ENCODE results near the gene ENOX1. TPM values are rescaled to one million over a fixed set of nuclear protein-coding genes. Genes with fewer than 3 reads are reported as not detected.
A peak's percentile ranks its signal among the peaks of the same experiment; 100 is the strongest.

ENOX1 gene
- polyA plus RNA-seq, 1 donor (not counting 4 experiments of a cell fraction or from before 2014, with no cell fraction given) = 1.1 TPM

DNA sequence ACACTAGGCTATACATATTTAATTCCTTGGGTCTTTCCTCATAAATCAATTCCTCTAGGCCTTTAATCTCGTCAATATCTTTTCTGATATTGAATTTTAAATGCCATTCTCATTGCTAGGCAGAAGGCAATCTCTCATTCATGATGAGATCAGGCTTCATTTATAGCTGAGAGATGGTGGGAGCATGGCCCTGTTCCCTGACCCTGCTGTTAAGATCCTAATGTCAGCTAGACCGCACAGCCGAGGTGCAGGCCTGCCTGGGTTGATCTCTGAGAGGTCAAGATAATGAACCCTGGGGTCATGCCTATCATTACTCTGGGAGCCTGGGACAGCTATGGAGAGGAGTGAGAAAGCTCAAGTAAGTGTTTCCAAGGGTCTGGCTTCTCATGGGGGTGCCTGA, 509.6 kb downstream of the ENOX1 start:
- TF ChIP-seq EZH2 (IDR thresholded peaks at IDR 0.05; ENCODE audit: low read length) = no peak
- TF ChIP-seq, protein P1, sequence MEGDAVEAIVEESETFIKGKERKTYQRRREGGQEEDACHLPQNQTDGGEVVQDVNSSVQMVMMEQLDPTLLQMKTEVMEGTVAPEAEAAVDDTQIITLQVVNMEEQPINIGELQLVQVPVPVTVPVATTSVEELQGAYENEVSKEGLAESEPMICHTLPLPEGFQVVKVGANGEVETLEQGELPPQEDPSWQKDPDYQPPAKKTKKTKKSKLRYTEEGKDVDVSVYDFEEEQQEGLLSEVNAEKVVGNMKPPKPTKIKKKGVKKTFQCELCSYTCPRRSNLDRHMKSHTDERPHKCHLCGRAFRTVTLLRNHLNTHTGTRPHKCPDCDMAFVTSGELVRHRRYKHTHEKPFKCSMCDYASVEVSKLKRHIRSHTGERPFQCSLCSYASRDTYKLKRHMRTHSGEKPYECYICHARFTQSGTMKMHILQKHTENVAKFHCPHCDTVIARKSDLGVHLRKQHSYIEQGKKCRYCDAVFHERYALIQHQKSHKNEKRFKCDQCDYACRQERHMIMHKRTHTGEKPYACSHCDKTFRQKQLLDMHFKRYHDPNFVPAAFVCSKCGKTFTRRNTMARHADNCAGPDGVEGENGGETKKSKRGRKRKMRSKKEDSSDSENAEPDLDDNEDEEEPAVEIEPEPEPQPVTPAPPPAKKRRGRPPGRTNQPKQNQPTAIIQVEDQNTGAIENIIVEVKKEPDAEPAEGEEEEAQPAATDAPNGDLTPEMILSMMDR (optimal IDR thresholded peaks at IDR 0.05 in 1 of 3, IDR thresholded peaks at IDR 0.05 in 1 of 3, conservative IDR thresholded peaks at IDR 0.05 in 1 of 3; ENCODE audit: extremely low read depth in 1 of 3, insufficient read depth in 2 of 3, low read length in 3 of 3) = no peak
- dilution Hi-C loops (cut with MboI; ENCODE audit: extremely low pct_ligation_motif_present, low sequenced_read_pairs) = no loop called here
- Histone ChIP-seq H3K9me1 (ENCODE audit: control insufficient read depth, extremely low read depth, insufficient read depth, low read length) (no peaks in the 10 kb centered on the region), H3K79me2 (ENCODE audit: control insufficient read depth, insufficient read depth, low read length) (no peaks in the 10 kb centered on the region), H3K27ac (ENCODE audit: control insufficient read depth, insufficient read depth, low read length) (no peak overlapping the region), H3K4me3 (ENCODE audit: control insufficient read depth in 2 of 3, extremely low read depth in 1 of 3, insufficient read depth in 2 of 3, low read depth in 1 of 3, low read length in 3 of 3) (no peak overlapping the region), H3K9me3 (ENCODE audit: control insufficient read depth, low read depth, low read length) (no peaks in the 10 kb centered on the region), H3K4me1 (ENCODE audit: control insufficient read depth, extremely low read depth, insufficient read depth, low read length) (peaks cover 8% of the 10 kb centered on the region), H2AFZ (ENCODE audit: control insufficient read depth, low read length) (no peak overlapping the region), H3K36me3 (ENCODE audit: control insufficient read depth in 2 of 2, extremely low read depth in 1 of 2, insufficient read depth in 2 of 2, low read length in 2 of 2) (no peaks in the 10 kb centered on the region), H3K4me2 (ENCODE audit: control insufficient read depth, extremely low read depth, insufficient read depth, low read depth, low read length) (no peak overlapping the region), H3K9ac (ENCODE audit: control insufficient read depth, extremely low read depth, insufficient read depth, low read length) (no peak overlapping the region), H4K20me1 (ENCODE audit: control insufficient read depth, extremely low read depth, insufficient read depth, low read length) (no peaks in the 10 kb centered on the region), H3K27me3 (ENCODE audit: control insufficient read depth, extremely low read depth, insufficient read depth, low read length) (no peaks in the 10 kb centered on the region)
- DNase-seq (ENCODE audit: low read depth, low spot score) = no peak
- no peak for FAIRE-seq

DNA sequence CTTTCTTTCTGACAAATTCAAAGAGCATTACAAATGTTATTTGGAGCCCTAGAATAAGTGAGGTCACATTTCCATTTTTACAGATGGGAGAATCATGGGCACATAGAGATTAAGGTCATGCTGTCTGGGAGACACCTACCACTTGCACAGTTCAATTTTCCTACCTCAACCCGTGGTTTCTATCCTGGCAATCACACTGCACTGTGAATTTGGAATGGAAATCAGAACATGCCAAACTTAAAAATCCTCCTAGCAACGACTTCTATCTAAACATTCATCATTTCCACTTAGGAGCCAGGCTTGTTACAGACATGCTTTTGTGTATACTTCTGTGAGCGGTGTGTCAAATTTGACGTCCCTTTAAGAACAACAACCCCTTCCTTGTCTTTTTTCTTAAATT, 511.9 kb downstream of the ENOX1 start:
- H2AFZ ChIP-seq (ENCODE audit: control insufficient read depth, low read length) = peak overlapping the region; percentile 35
- TF ChIP-seq EZH2 (IDR thresholded peaks at IDR 0.05; ENCODE audit: low read length) = no peak
- TF ChIP-seq, protein P1 (optimal IDR thresholded peaks at IDR 0.05 in 1 of 3, IDR thresholded peaks at IDR 0.05 in 1 of 3, conservative IDR thresholded peaks at IDR 0.05 in 1 of 3; ENCODE audit: extremely low read depth in 1 of 3, insufficient read depth in 2 of 3, low read length in 3 of 3) = no peak
- DNase-seq (ENCODE audit: low read depth, low spot score) (no peak), FAIRE-seq (no peak)
- no peak overlapping the region for H3K4me3 ChIP-seq (ENCODE audit: control insufficient read depth in 2 of 3, extremely low read depth in 1 of 3, insufficient read depth in 2 of 3, low read depth in 1 of 3, low read length in 3 of 3)
- H3K9ac ChIP-seq (ENCODE audit: control insufficient read depth, extremely low read depth, insufficient read depth, low read length) = no peak overlapping the region
- dilution Hi-C loops (cut with MboI; ENCODE audit: extremely low pct_ligation_motif_present, low sequenced_read_pairs) = no loop called here
- H3K27ac ChIP-seq (ENCODE audit: control insufficient read depth, insufficient read depth, low read length) = no peak overlapping the region
- no peaks in the 10 kb centered on the region for H3K9me3 ChIP-seq (ENCODE audit: control insufficient read depth, low read depth, low read length)
- no peaks in the 10 kb centered on the region for H3K27me3 ChIP-seq (ENCODE audit: control insufficient read depth, extremely low read depth, insufficient read depth, low read length)
- no peaks in the 10 kb centered on the region for H4K20me1 ChIP-seq (ENCODE audit: control insufficient read depth, extremely low read depth, insufficient read depth, low read length)
- H3K79me2 ChIP-seq (ENCODE audit: control insufficient read depth, insufficient read depth, low read length) = no peaks in the 10 kb centered on the region
- H3K4me2 ChIP-seq (ENCODE audit: control insufficient read depth, extremely low read depth, insufficient read depth, low read depth, low read length) = no peak overlapping the region
- peaks cover 19% of the 10 kb centered on the region for H3K4me1 ChIP-seq (ENCODE audit: control insufficient read depth, extremely low read depth, insufficient read depth, low read length)
- no peaks in the 10 kb centered on the region for H3K9me1 ChIP-seq (ENCODE audit: control insufficient read depth, extremely low read depth, insufficient read depth, low read length)
- no peaks in the 10 kb centered on the region for H3K36me3 ChIP-seq (ENCODE audit: control insufficient read depth in 2 of 2, extremely low read depth in 1 of 2, insufficient read depth in 2 of 2, low read length in 2 of 2)

All from keratinocyte (primary cell).